ENCODE measurements around the gene FCHSD2. TPM values are rescaled to one million over a fixed set of nuclear protein-coding genes. Genes with fewer than 3 reads are reported as not detected.

Gene FCHSD2
- total and polyA plus RNA-seq, 9 of the 15 experiments (the other 6 are each of a cell fraction or from before 2014, with no cell fraction given): 1.8 to 14.7 (median 6.4) TPM

DNA sequence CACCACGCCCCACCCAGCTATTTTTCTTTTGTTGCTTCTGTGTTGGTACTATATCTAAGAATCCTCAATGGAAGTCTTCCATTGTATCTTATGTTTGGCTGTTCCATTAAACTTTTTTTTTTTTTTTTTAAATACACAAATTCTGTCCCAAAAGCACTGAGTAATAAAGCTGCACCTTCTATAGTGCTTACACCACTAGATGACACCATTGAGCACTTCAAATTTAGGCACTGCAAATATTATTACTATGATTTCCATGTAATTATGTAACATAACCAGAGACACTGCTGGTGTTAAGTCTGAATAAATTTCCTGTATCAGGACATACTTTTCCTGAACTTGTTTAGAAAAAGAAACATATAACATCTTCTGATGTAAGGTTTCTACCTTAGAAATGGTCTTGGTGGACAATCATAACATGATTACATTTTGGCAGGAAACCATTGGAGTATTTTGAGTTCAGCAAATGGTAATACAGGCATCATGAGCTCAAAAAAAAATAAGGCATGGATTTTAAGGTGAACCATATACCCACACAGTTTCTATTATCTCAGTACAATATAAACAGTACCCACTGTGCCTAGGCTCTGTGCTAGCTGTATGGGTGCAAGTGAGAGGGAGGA, 217.4 kb downstream of the FCHSD2 start (continued):
- TF ChIP-seq CTCF (IDR thresholded peaks at IDR 0.05 in 2 of 3, conservative IDR thresholded peaks at IDR 0.05 in 1 of 3; ENCODE audit: insufficient read depth in 2 of 3, low read depth in 1 of 3, low read length in 3 of 3): peak; percentile 31 to 64 (median 32); a peak in 4 of 6 replicates
- no peak for TF ChIP-seq CBFA2T2 (conservative IDR thresholded peaks at IDR 0.05)
- no peak for TF ChIP-seq ZNF589 (CRISPR knock-in tag; IDR thresholded peaks at IDR 0.05; ENCODE audit: low read depth)
- TF ChIP-seq RBM39 (optimal IDR thresholded peaks at IDR 0.05; ENCODE audit: low read depth, low read length): no peak
- TF ChIP-seq SMAD4 (CRISPR knock-in tag; conservative IDR thresholded peaks at IDR 0.05): no peak
- no peak for TF ChIP-seq ZFPM2 (CRISPR knock-in tag; IDR thresholded peaks at IDR 0.05)
- TF ChIP-seq KLF1 (tag; IDR thresholded peaks at IDR 0.05): no peak
- no peak for TF ChIP-seq BRD9 (IDR thresholded peaks at IDR 0.05; ENCODE audit: low read depth, partially characterized antibody)
- TF ChIP-seq SMC3 (conservative IDR thresholded peaks at IDR 0.05; ENCODE audit: insufficient read depth, low read depth, low read length): peak; percentile 33

Data from K562 (cell line).